ENCODE data around the gene TTLL4. TPM values are rescaled to one million over a fixed set of nuclear protein-coding genes. Genes with fewer than 3 reads are reported as not detected.
"Not testable (repeated sequence)": the region's sequence is repeated elsewhere in the genome, so short reads cannot be mapped to it uniquely, and the experiment has no call there.

The TTLL4 gene
- total RNA-seq, 2 experiments from 2014 or later: 31.6 TPM

- ChIA-PET CTCF (no interaction called here), POLR2A (no interaction called here)
- no peaks in the 10 kb centered on the region for H3K9me3 Mint-ChIP-seq
These were observed 44.5 kb downstream of the TTLL4 start for GRCh38 chr2:218755198-218755566.

GRCh38 chr2:218755567-218756404 is 45.2 kb downstream of the TTLL4 start:
- Mint-ChIP-seq H3K27ac (no peak overlapping the region), H3K4me1 (no peaks in the 10 kb centered on the region), H3K9me3 (no peaks in the 10 kb centered on the region), H3K36me3 (ENCODE audit: low read depth) (peaks cover 21% of the 10 kb centered on the region), H3K27me3 (no peaks in the 10 kb centered on the region), H3K4me3 (no peak overlapping the region)
- ChIA-PET CTCF (no interaction called here), POLR2A (no interaction called here)
- DNase-seq: no peak

More at GRCh38 chr2:218755198-218755566, 44.5 kb downstream of the TTLL4 start:
- H3K27me3 Mint-ChIP-seq: no peaks in the 10 kb centered on the region
- H3K36me3 Mint-ChIP-seq (ENCODE audit: low read depth): peaks cover 24% of the 10 kb centered on the region
- no peak overlapping the region for H3K27ac Mint-ChIP-seq
- no peak for DNase-seq
- H3K4me3 Mint-ChIP-seq: no peak overlapping the region
- no peaks in the 10 kb centered on the region for H3K4me1 Mint-ChIP-seq

- H3K4me1 Mint-ChIP-seq: no peaks in the 10 kb centered on the region
- peaks cover 17% of the 10 kb centered on the region for H3K36me3 Mint-ChIP-seq (ENCODE audit: low read depth)
- ChIA-PET POLR2A (no interaction called here), CTCF (interaction anchor here (0.9 kb wide), 1 partner anchor 142 kb away, joined by 6 read pairs; no protein-coding TSS in a partner anchor)
- no peaks in the 10 kb centered on the region for H3K9me3 Mint-ChIP-seq
- DNase-seq: no peak
- H3K4me3 Mint-ChIP-seq: no peak overlapping the region
- H3K27ac Mint-ChIP-seq: no peak overlapping the region
- H3K27me3 Mint-ChIP-seq: no peaks in the 10 kb centered on the region
These were observed 46.2 kb downstream of the TTLL4 start for GRCh38 chr2:218756599-218757377.

GRCh38 chr2:218761795-218762194 is 51.2 kb downstream of the TTLL4 start:
- CTCF ChIA-PET: interaction anchor here (1.3 to 1.8 kb wide), 2 partner anchors 8 to 11 kb away, joined by 3 to 4 read pairs; no protein-coding TSS in a partner anchor
- no peaks in the 10 kb centered on the region for H3K36me3 Mint-ChIP-seq (ENCODE audit: low read depth)
- no peaks in the 10 kb centered on the region for H3K4me1 Mint-ChIP-seq
- no peak for DNase-seq
- no peak overlapping the region for H3K27ac Mint-ChIP-seq
- no peaks in the 10 kb centered on the region for H3K27me3 Mint-ChIP-seq
- POLR2A ChIA-PET: no interaction called here
- H3K4me3 Mint-ChIP-seq: no peak overlapping the region
- no peaks in the 10 kb centered on the region for H3K9me3 Mint-ChIP-seq

- peaks cover 12% of the 10 kb centered on the region for H3K9me3 Mint-ChIP-seq
- H3K27ac Mint-ChIP-seq; CTCF ChIA-PET; H3K4me1 Mint-ChIP-seq; H3K27me3 Mint-ChIP-seq; H3K36me3 Mint-ChIP-seq (ENCODE audit: low read depth); DNase-seq; POLR2A ChIA-PET; H3K4me3 Mint-ChIP-seq: not testable (repeated sequence)
These were observed 62.1 kb downstream of the TTLL4 start for GRCh38 chr2:218772759-218773158.

- DNase-seq: no peak
- H3K27ac Mint-ChIP-seq: no peak overlapping the region
- no peak overlapping the region for H3K4me3 Mint-ChIP-seq
- H3K9me3 Mint-ChIP-seq: peaks cover 18% of the 10 kb centered on the region
- H3K36me3 Mint-ChIP-seq (ENCODE audit: low read depth): peaks cover 5% of the 10 kb centered on the region
- ChIA-PET POLR2A (no interaction called here), CTCF (interaction anchor here (1.0 kb wide), 1 partner anchor 9 kb away, joined by 3 read pairs; no protein-coding TSS in a partner anchor)
- no peaks in the 10 kb centered on the region for H3K4me1 Mint-ChIP-seq
- no peaks in the 10 kb centered on the region for H3K27me3 Mint-ChIP-seq
These were observed 63.2 kb downstream of the TTLL4 start for GRCh38 chr2:218773881-218774280.

- H3K27ac Mint-ChIP-seq: no peak overlapping the region
- ChIA-PET POLR2A (no interaction called here), CTCF (interaction anchor here (1.3 kb wide), 1 partner anchor 40 kb away, joined by 4 read pairs; no protein-coding TSS in a partner anchor)
- H3K9me3 Mint-ChIP-seq: peaks cover 20% of the 10 kb centered on the region
- no peak overlapping the region for H3K4me3 Mint-ChIP-seq
- peaks cover 5% of the 10 kb centered on the region for H3K36me3 Mint-ChIP-seq (ENCODE audit: low read depth)
- peaks cover 16% of the 10 kb centered on the region for H3K27me3 Mint-ChIP-seq
- DNase-seq: no peak
- no peaks in the 10 kb centered on the region for H3K4me1 Mint-ChIP-seq
These were observed 65.9 kb downstream of the TTLL4 start for GRCh38 chr2:218776488-218776887.

GRCh38 chr2:218777276-218777990 is 66.8 kb downstream of the TTLL4 start:
- ChIA-PET POLR2A (no interaction called here), CTCF (no interaction called here)
- no peaks in the 10 kb centered on the region for H3K4me1 Mint-ChIP-seq
- H3K9me3 Mint-ChIP-seq: peaks cover 20% of the 10 kb centered on the region
- no peak for DNase-seq
- peaks cover 19% of the 10 kb centered on the region for H3K27me3 Mint-ChIP-seq
- no peak overlapping the region for H3K4me3 Mint-ChIP-seq
- no peak overlapping the region for H3K27ac Mint-ChIP-seq
- H3K36me3 Mint-ChIP-seq (ENCODE audit: low read depth): peaks cover 5% of the 10 kb centered on the region

GRCh38 chr2:218780046-218780445 is 69.4 kb downstream of the TTLL4 start:
- H3K9me3 Mint-ChIP-seq: peaks cover 20% of the 10 kb centered on the region
- peaks cover 41% of the 10 kb centered on the region for H3K27me3 Mint-ChIP-seq
- no peak overlapping the region for H3K4me3 Mint-ChIP-seq
- ChIA-PET POLR2A (no interaction called here), CTCF (interaction anchor here (1.1 kb wide), 1 partner anchor 118 kb away, joined by 3 read pairs; no protein-coding TSS in a partner anchor)
- no peaks in the 10 kb centered on the region for H3K4me1 Mint-ChIP-seq
- H3K36me3 Mint-ChIP-seq (ENCODE audit: low read depth): peaks cover 2% of the 10 kb centered on the region
- no peak overlapping the region for H3K27ac Mint-ChIP-seq
- no peak for DNase-seq

GRCh38 chr2:218780851-218781690 is 70.4 kb downstream of the TTLL4 start:
- ChIA-PET POLR2A (no interaction called here), CTCF (no interaction called here)
- H3K9me3 Mint-ChIP-seq: peaks cover 15% of the 10 kb centered on the region
- peaks cover 46% of the 10 kb centered on the region for H3K27me3 Mint-ChIP-seq
- H3K36me3 Mint-ChIP-seq (ENCODE audit: low read depth): peaks cover 2% of the 10 kb centered on the region
- no peaks in the 10 kb centered on the region for H3K4me1 Mint-ChIP-seq
- no peak for DNase-seq
- no peak overlapping the region for H3K4me3 Mint-ChIP-seq
- H3K27ac Mint-ChIP-seq: no peak overlapping the region

GRCh38 chr2:218781691-218782527 is 71.3 kb downstream of the TTLL4 start, which contains the start of gene CYP27A1:
TSS of gene CYP27A1 (plus strand) at chr2:218782147. CDS start at chr2:218782183, 36 bp downstream.
- Mint-ChIP-seq H3K9me3 (peaks cover 13% of the 10 kb centered on the region), H3K4me1 (no peaks in the 10 kb centered on the region), H3K27me3 (peaks cover 46% of the 10 kb centered on the region), H3K4me3 (no peak within 1 kb of the TSS), H3K27ac (no peak within 1 kb of the TSS), H3K36me3 (ENCODE audit: low read depth) (no peaks in the 10 kb centered on the region)
- POLR2A ChIA-PET: no interaction called here
- CTCF ChIA-PET: interaction anchor here (0.8 to 1.2 kb wide), 2 partner anchors 8 to 66 kb away, joined by 3 read pairs; no protein-coding TSS in a partner anchor
- no peak for DNase-seq
